Endothelial cell of umbilical vein (primary cell): ENCODE measurements around the gene ZNF428. TPM values are rescaled to one million over a fixed set of nuclear protein-coding genes. Genes with fewer than 3 reads are reported as not detected.

Experiments used
- BruUV-seq: library from RNA; stranded (reverse); fragments of 400-500 nt; replicated peaks from 2 replicates; lab custom pipeline; 2021; lab: Mats Ljungman, UMichigan
- CTCF ChIA-PET: fragments of 300-600, 350-600 bp; sonication (Branson Sonifier 250); formaldehyde crosslinking; loops from one replicate; lab custom pipeline; 2021; ENCODE audit warnings: antibody characterized with exemption, inconsistent platforms; lab: Charles Lee
- POLR2A ChIA-PET: fragments of 300-600, 350-600 bp; sonication (Branson Sonifier 250); formaldehyde crosslinking; loops from one replicate; lab custom pipeline; 2021; ENCODE audit warnings: antibody characterized with exemption, inconsistent platforms; lab: Charles Lee
- DNase-seq: peaks from one replicate; pipeline ENCODE4 v3.0.0-alpha.2; 2011; ENCODE audit warnings: low read depth, low spot score
- FAIRE-seq: peaks from 2 replicates; lab custom pipeline; 2011; peaks lifted over from hg19 to GRCh38; lab: Jason Lieb, UNC
- H2AFZ ChIP-seq: 2 replicates; pipeline ENCODE4 v1.6.0; 2012; ENCODE audit warnings: low read depth, low read length, control low read depth, inconsistent platforms
- H3K27ac ChIP-seq: 2 replicates; pipeline ENCODE4 v1.5.1; 2011; ENCODE audit warnings: low read depth, mild to moderate bottlenecking, control low read depth, low read length, moderate library complexity; ENCODE audit not compliant: insufficient read depth
- H3K27me3 ChIP-seq, 2 experiments: 2 replicates each; pipeline versions ENCODE4 v1.6.0 to v1.6.1; 2011; ENCODE audit warnings: low read length in 2 of 2, mixed read lengths in 1 of 2; ENCODE audit not compliant: control insufficient read depth in 2 of 2, insufficient read depth in 2 of 2
- H3K36me3 ChIP-seq, 2 experiments: 2 replicates in 1 of 2; 3 replicates in 1 of 2; pipeline ENCODE4 v1.5.1; 2011; ENCODE audit warnings: low read length in 2 of 2, mild to moderate bottlenecking in 1 of 2, moderate library complexity in 1 of 2; ENCODE audit not compliant: control insufficient read depth in 2 of 2, insufficient read depth in 2 of 2; ENCODE audit errors: extremely low read depth in 1 of 2
- H3K4me1 ChIP-seq: 3 replicates; pipeline ENCODE4 v1.5.1; 2011; ENCODE audit warnings: mild to moderate bottlenecking, low read length; ENCODE audit not compliant: control insufficient read depth, insufficient read depth; ENCODE audit errors: extremely low read depth
- H3K4me2 ChIP-seq: 2 replicates; pipeline ENCODE4 v1.6.1; 2011; ENCODE audit warnings: low read length, control low read depth, mixed read lengths; ENCODE audit not compliant: insufficient read depth
- H3K4me3 ChIP-seq, 3 experiments: fragments of 200-600 bp in 1 of 3; sonication (generic), shearing (Covaris generic) in 1 of 3; replicated peaks in 1 of 3; 2 replicates each; pipeline ENCODE4 v1.5.1; 2011 to 2016; ENCODE audit warnings: control low read depth in 3 of 3, low read length in 3 of 3, mild to moderate bottlenecking in 2 of 3, inconsistent platforms in 1 of 3, low read depth in 1 of 3, moderate library complexity in 1 of 3; ENCODE audit not compliant: insufficient read depth in 1 of 3
- H3K79me2 ChIP-seq: 2 replicates; pipeline ENCODE4 v1.6.0; 2012; ENCODE audit warnings: low read length, inconsistent platforms; ENCODE audit not compliant: control insufficient read depth, insufficient read depth
- H3K9ac ChIP-seq: replicated peaks from 2 replicates; pipeline ENCODE3; 2011; ENCODE audit warnings: low read length, control low read depth; ENCODE audit not compliant: insufficient read depth; ENCODE audit errors: extremely low read depth
- H3K9me1 ChIP-seq: replicated peaks from 3 replicates; pipeline ENCODE4 v1.6.0; 2011; ENCODE audit warnings: mild to moderate bottlenecking, low read length; ENCODE audit not compliant: control insufficient read depth, insufficient read depth; ENCODE audit errors: extremely low read depth
- H3K9me3 ChIP-seq: replicated peaks from 2 replicates; pipeline ENCODE4 v1.5.1; 2012; ENCODE audit warnings: low read length, inconsistent platforms; ENCODE audit not compliant: control insufficient read depth, insufficient read depth
- H4K20me1 ChIP-seq: replicated peaks from 2 replicates; pipeline ENCODE3; 2011; ENCODE audit warnings: mild to moderate bottlenecking, low read length; ENCODE audit not compliant: control insufficient read depth, insufficient read depth; ENCODE audit errors: extremely low read depth
- EZH2 ChIP-seq: IDR thresholded peaks from 2 replicates; pipeline ENCODE4 v1.6.1; 2012; ENCODE audit warnings: borderline replicate concordance, low read depth, mild to moderate bottlenecking, moderate library complexity, low read length, inconsistent platforms; ENCODE audit not compliant: severe bottlenecking
- FOS ChIP-seq: IDR thresholded peaks from 2 replicates; pipeline ENCODE4 v1.6.1; 2011; ENCODE audit warnings: mild to moderate bottlenecking, low read length, moderate library complexity, borderline replicate concordance; ENCODE audit not compliant: insufficient read depth
- GATA2 ChIP-seq: IDR thresholded peaks from 2 replicates; pipeline ENCODE4 v1.7.0; 2011; ENCODE audit warnings: low read depth, mild to moderate bottlenecking, moderate library complexity, mixed read lengths, low read length; ENCODE audit not compliant: insufficient read length, insufficient read depth
- JUN ChIP-seq: IDR thresholded peaks from 2 replicates; pipeline ENCODE4 v1.6.1; 2011; ENCODE audit warnings: borderline replicate concordance, low read depth; ENCODE audit not compliant: insufficient read length, insufficient read depth
- MYC ChIP-seq: IDR thresholded peaks from one replicate; pipeline ENCODE4 v1.6.1; 2011; ENCODE audit warnings: mild to moderate bottlenecking, low read depth, low read length
- POLR2A ChIP-seq: IDR thresholded peaks from 2 replicates; pipeline ENCODE4 v1.6.1; 2012; ENCODE audit warnings: low read depth, mild to moderate bottlenecking, control low read depth, low read length
- POLR2AphosphoS5 ChIP-seq: IDR thresholded peaks from 2 replicates; pipeline ENCODE4 v1.6.1; 2012; ENCODE audit warnings: low read depth, mild to moderate bottlenecking, control low read depth, low read length, moderate library complexity; ENCODE audit not compliant: insufficient read depth
- dilution Hi-C: fragments of 300-500 bp; cut with MboI; formaldehyde crosslinking; loops from one replicate; pipeline ENCODE4 v1.15.0; 2019; ENCODE audit warnings: low sequenced_read_pairs; ENCODE audit not compliant: extremely low pct_ligation_motif_present
- intact Hi-C: fragments of 100-400 bp; cut with micrococcal nuclease; formaldehyde crosslinking; loops from one replicate; pipeline ENCODE4 v1.10.0; 2022
- polyA plus RNA-seq, 4 experiments: library from polyadenylated mRNA; depleted of rRNA in 3 of 4; stranded (reverse) in 3 of 4; unstranded in 1 of 4; fragments of >200 nt; gene quantifications; 2 replicates each; pipeline versions ENCODE4 v1.2.1 to v1.2.3, GENCODE V29; 2011 to 2012; ENCODE audit warnings: missing spikeins in 1 of 4
- total RNA-seq: library from RNA; stranded (reverse); gene quantifications from 2 replicates; pipeline ENCODE4 v1.2.3, GENCODE V29; 2021
- TF ChIP-seq, protein P1 (sequence below), 2 donors: IDR thresholded peaks; 1 replicate in 1 of 2; 2 replicates in 1 of 2; pipeline ENCODE4 v1.5.1; 2011; ENCODE audit warnings: low read length in 2 of 2, mild to moderate bottlenecking in 2 of 2, moderate library complexity in 2 of 2, control low read depth in 1 of 2, inconsistent platforms in 1 of 2, low read depth in 1 of 2; ENCODE audit not compliant: insufficient read depth in 1 of 2; ENCODE audit errors: extremely low read depth in 1 of 2
- TF ChIP-seq, protein P2 (sequence below): IDR thresholded peaks from 2 replicates; pipeline ENCODE4 v1.6.1; 2011; ENCODE audit not compliant: insufficient read depth, insufficient read length

Gene ZNF428
- total and polyA plus RNA-seq, 2 donors (not counting 3 experiments of a cell fraction or from before 2014, with no cell fraction given) = 29.2 to 56.2 TPM

DNA sequence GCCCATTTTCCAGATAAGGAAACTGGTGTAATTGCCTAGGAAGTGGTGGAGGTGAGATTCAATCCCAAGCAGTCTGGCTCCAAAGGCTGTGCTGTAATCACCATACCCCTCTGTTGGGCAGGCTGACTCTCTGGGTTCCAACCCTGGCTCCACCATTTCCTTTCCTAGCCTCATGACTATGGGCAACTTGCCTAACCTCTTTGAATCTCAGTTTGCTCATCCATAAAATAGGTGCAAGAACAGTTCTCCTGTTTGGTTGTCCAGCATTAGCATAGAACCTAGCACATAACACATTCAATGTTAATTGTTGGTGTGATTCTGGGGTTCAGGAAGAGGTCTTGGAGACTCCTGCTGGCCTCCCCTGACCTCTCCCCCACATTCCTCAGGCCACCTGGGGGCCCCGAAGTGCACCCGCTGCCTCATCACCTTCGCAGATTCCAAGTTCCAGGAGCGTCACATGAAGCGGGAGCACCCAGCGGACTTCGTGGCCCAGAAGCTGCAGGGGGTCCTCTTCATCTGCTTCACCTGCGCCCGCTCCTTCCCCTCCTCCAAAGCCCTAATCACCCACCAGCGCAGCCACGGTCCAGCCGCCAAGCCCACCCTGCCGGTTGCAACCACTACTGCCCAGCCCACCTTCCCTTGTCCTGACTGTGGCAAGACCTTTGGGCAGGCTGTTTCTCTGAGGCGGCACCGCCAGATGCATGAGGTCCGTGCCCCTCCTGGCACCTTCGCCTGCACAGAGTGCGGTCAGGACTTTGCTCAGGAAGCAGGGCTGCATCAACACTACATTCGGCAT lies 20.8 kb downstream of the ZNF428 start:
- Histone ChIP-seq H3K4me1 (peaks cover 24% of the 10 kb centered on the region), H3K4me3 (no peak overlapping the region), H3K27ac (no peak overlapping the region), H4K20me1 (no peaks in the 10 kb centered on the region), H3K9ac (no peak overlapping the region), H3K27me3 (no peaks in the 10 kb centered on the region), H3K36me3 (peaks cover 4 to 10% of the 10 kb centered on the region in 2 experiments), H3K4me2 (peak overlapping the region; percentile 95), H3K9me1 (no peaks in the 10 kb centered on the region), H3K9me3 (no peaks in the 10 kb centered on the region), H2AFZ (no peak overlapping the region), H3K79me2 (peaks cover 36% of the 10 kb centered on the region)
- POLR2A ChIA-PET = no interaction called here
- no TSS peak for BruUV-seq
- CTCF ChIA-PET = interaction anchor here (2.0 to 5.7 kb wide), 3 partner anchors 43 to 211 kb away, joined by 6 to 158 read pairs (median 118); partner anchors contain the start of gene ZNF575
- DNase-seq (no peak), FAIRE-seq (no peak)
- TF ChIP-seq, protein P1, sequence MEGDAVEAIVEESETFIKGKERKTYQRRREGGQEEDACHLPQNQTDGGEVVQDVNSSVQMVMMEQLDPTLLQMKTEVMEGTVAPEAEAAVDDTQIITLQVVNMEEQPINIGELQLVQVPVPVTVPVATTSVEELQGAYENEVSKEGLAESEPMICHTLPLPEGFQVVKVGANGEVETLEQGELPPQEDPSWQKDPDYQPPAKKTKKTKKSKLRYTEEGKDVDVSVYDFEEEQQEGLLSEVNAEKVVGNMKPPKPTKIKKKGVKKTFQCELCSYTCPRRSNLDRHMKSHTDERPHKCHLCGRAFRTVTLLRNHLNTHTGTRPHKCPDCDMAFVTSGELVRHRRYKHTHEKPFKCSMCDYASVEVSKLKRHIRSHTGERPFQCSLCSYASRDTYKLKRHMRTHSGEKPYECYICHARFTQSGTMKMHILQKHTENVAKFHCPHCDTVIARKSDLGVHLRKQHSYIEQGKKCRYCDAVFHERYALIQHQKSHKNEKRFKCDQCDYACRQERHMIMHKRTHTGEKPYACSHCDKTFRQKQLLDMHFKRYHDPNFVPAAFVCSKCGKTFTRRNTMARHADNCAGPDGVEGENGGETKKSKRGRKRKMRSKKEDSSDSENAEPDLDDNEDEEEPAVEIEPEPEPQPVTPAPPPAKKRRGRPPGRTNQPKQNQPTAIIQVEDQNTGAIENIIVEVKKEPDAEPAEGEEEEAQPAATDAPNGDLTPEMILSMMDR (IDR thresholded peaks at IDR 0.05; ENCODE audit: extremely low read depth in 1 of 2, insufficient read depth in 1 of 2, low read depth in 1 of 2, low read length in 2 of 2) = no peak
- TF ChIP-seq GATA2 (no peak), FOS (no peak), MYC (no peak), POLR2AphosphoS5 (no peak), POLR2A (no peak), JUN (no peak), EZH2 (no peak)
- TF ChIP-seq, protein P2, sequence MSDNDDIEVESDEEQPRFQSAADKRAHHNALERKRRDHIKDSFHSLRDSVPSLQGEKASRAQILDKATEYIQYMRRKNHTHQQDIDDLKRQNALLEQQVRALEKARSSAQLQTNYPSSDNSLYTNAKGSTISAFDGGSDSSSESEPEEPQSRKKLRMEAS = no peak
- dilution Hi-C loops (no loop called here), intact Hi-C loops (no loop called here)
